ENCODE data around the gene IKZF3. TPM values are rescaled to one million over a fixed set of nuclear protein-coding genes. Genes with fewer than 3 reads are reported as not detected.

The IKZF3 gene
- total RNA-seq, 1 donor: under 0.01 TPM

GRCh38 chr17:39774047-39774446 is 90.1 kb downstream of the IKZF3 start:
- no peak for DNase-seq (ENCODE audit: low read depth)
- TF ChIP-seq CTCF (IDR thresholded peaks at IDR 0.05; ENCODE audit: insufficient read depth, low read depth, low read length): no peak
- H3K4me3 ChIP-seq (ENCODE audit: low read depth, low read length): no peak overlapping the region

GRCh38 chr17:39772987-39773934 is 90.9 kb downstream of the IKZF3 start:
- TF ChIP-seq CTCF (IDR thresholded peaks at IDR 0.05; ENCODE audit: insufficient read depth, low read depth, low read length): no peak
- no peak for DNase-seq (ENCODE audit: low read depth)
- no peak overlapping the region for H3K4me3 ChIP-seq (ENCODE audit: low read depth, low read length)

- no peak overlapping the region for H3K4me3 ChIP-seq (ENCODE audit: low read depth, low read length)
- no peak for TF ChIP-seq CTCF (IDR thresholded peaks at IDR 0.05; ENCODE audit: insufficient read depth, low read depth, low read length)
- no peak for DNase-seq (ENCODE audit: low read depth)
Measured at GRCh38 chr17:39772415-39772814, 91.7 kb downstream of the IKZF3 start.

- H3K4me3 ChIP-seq (ENCODE audit: low read depth, low read length): no peak overlapping the region
- no peak for TF ChIP-seq CTCF (IDR thresholded peaks at IDR 0.05; ENCODE audit: insufficient read depth, low read depth, low read length)
- peak; percentile 65 for DNase-seq (ENCODE audit: low read depth)
Measured at GRCh38 chr17:39769974-39770587, 94.0 kb downstream of the IKZF3 start.

- H3K4me3 ChIP-seq (ENCODE audit: low read depth, low read length): no peak overlapping the region
- no peak for TF ChIP-seq CTCF (IDR thresholded peaks at IDR 0.05; ENCODE audit: insufficient read depth, low read depth, low read length)
- DNase-seq (ENCODE audit: low read depth): no peak
Measured at GRCh38 chr17:39767147-39767546, 97.0 kb downstream of the IKZF3 start.

GRCh38 chr17:39765766-39766165 is 98.3 kb downstream of the IKZF3 start:
- TF ChIP-seq CTCF (IDR thresholded peaks at IDR 0.05; ENCODE audit: insufficient read depth, low read depth, low read length): no peak
- no peak for DNase-seq (ENCODE audit: low read depth)
- H3K4me3 ChIP-seq (ENCODE audit: low read depth, low read length): no peak overlapping the region
